SU-DHL-6 (cell line): ENCODE measurements around the gene FOXP4.

Experiments used
- EZH2phosphoT487 ChIP-seq: fragments of 200-600 bp; sonication (generic), shearing (Covaris generic); conservative IDR thresholded peaks from 2 replicates; pipeline ENCODE4 v1.6.1; 2018; ENCODE audit warnings: mild to moderate bottlenecking, antibody characterized with exemption, low read length, moderate library complexity, mixed read lengths
- TF ChIP-seq, protein P1 (sequence below): fragments of 200-600 bp; sonication (generic); IDR thresholded peaks from one replicate; pipeline ENCODE4 v1.5.1; 2017; ENCODE audit warnings: antibody characterized with exemption, mild to moderate bottlenecking, low read length, moderate library complexity; ENCODE audit not compliant: insufficient read depth, poor library complexity, severe bottlenecking

- TF ChIP-seq, protein P1, sequence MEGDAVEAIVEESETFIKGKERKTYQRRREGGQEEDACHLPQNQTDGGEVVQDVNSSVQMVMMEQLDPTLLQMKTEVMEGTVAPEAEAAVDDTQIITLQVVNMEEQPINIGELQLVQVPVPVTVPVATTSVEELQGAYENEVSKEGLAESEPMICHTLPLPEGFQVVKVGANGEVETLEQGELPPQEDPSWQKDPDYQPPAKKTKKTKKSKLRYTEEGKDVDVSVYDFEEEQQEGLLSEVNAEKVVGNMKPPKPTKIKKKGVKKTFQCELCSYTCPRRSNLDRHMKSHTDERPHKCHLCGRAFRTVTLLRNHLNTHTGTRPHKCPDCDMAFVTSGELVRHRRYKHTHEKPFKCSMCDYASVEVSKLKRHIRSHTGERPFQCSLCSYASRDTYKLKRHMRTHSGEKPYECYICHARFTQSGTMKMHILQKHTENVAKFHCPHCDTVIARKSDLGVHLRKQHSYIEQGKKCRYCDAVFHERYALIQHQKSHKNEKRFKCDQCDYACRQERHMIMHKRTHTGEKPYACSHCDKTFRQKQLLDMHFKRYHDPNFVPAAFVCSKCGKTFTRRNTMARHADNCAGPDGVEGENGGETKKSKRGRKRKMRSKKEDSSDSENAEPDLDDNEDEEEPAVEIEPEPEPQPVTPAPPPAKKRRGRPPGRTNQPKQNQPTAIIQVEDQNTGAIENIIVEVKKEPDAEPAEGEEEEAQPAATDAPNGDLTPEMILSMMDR, result no peak
- no peak for TF ChIP-seq EZH2phosphoT487
Measured at GRCh38 chr6:41602422-41602743, 56.2 kb downstream of the FOXP4 start.
